Measurements from ENCODE around the gene MRPS18A. TPM values are rescaled to one million over a fixed set of nuclear protein-coding genes. Genes with fewer than 3 reads are reported as not detected.

Gene MRPS18A
- polyA plus RNA-seq, 1 experiment: 41.0 TPM

DNA sequence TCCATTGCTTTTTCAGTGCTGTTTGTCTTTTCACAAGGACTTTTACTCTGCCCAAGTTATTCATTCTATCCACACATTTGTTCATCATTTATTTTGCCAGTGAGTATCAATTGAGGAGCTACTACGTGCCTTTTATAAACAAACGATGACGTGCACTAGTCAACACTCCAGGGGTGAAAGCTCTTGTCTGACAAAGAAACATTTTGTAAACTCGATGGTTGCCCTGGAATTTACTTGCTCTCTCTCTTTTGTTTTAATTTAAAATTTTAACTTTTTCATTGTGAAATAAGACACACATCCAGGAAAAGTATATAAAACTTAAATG, 8.3 kb upstream of the MRPS18A start:
- Histone ChIP-seq H3K4me3 (ENCODE audit: low read depth, low read length) (no peak overlapping the region), H3K9me3 (ENCODE audit: control insufficient read depth, insufficient read depth, low read length) (no peaks in the 10 kb centered on the region), H3K27ac (ENCODE audit: low read depth, low read length) (no peak overlapping the region), H3K27me3 (ENCODE audit: control insufficient read depth, insufficient read depth, low read length) (no peaks in the 10 kb centered on the region)
- TF ChIP-seq, protein P1, sequence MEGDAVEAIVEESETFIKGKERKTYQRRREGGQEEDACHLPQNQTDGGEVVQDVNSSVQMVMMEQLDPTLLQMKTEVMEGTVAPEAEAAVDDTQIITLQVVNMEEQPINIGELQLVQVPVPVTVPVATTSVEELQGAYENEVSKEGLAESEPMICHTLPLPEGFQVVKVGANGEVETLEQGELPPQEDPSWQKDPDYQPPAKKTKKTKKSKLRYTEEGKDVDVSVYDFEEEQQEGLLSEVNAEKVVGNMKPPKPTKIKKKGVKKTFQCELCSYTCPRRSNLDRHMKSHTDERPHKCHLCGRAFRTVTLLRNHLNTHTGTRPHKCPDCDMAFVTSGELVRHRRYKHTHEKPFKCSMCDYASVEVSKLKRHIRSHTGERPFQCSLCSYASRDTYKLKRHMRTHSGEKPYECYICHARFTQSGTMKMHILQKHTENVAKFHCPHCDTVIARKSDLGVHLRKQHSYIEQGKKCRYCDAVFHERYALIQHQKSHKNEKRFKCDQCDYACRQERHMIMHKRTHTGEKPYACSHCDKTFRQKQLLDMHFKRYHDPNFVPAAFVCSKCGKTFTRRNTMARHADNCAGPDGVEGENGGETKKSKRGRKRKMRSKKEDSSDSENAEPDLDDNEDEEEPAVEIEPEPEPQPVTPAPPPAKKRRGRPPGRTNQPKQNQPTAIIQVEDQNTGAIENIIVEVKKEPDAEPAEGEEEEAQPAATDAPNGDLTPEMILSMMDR (IDR thresholded peaks at IDR 0.05; ENCODE audit: low read depth, low read length): no peak
- ChIA-PET POLR2A (interaction anchor here (1.1 kb wide), 1 partner anchor 19 kb away, joined by 3 read pairs; no protein-coding TSS in a partner anchor), CTCF (interaction anchor here (1.6 kb wide), 1 partner anchor 73 kb away, joined by 7 read pairs; no protein-coding TSS in a partner anchor)
- no peak for DNase-seq (ENCODE audit: low read depth, low spot score)

DNA sequence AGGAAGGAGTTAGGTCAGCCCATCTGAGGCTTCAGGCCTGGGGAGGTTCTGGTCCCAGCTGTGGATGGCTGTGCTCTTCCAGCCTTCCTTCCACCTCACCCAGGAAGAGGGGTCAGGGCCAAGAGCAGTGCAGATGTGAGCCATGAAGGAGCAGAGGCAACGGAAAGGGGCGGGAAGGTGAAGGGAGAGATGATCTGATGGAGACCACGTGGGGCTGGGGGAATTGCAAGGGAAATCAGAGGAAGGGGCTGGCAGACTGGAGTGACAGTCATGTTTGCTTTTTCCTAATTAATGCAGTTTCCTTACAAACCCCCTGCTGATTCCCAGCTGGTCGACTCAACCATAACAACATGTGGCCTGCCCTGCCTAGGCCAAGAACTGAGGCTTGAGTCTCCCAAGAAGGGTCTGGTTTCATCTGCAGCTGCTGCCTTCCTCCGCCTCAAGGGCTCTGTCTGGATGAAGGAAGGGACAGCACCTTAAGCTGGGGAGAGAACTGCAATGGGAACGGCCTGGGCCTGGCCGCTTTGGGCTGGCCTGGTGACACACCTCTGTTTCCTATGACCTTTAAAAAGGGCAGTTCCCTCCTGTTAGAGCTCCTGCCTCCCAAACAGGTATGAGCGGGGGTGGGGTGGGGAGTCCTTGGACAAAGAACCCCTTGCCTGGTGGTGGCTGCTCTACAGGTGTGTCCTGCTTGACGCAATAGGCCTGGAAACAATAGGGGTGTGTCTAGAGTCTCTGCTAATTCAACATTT, 7.8 kb upstream of the MRPS18A start:
- H3K27ac ChIP-seq (ENCODE audit: low read depth, low read length): no peak overlapping the region
- ChIA-PET CTCF (interaction anchor here (1.6 kb wide), 1 partner anchor 74 kb away, joined by 7 read pairs; no protein-coding TSS in a partner anchor), POLR2A (interaction anchor here (1.1 kb wide), 1 partner anchor 19 kb away, joined by 3 read pairs; no protein-coding TSS in a partner anchor)
- H3K27me3 ChIP-seq (ENCODE audit: control insufficient read depth, insufficient read depth, low read length): no peaks in the 10 kb centered on the region
- no peak for DNase-seq (ENCODE audit: low read depth, low spot score)
- TF ChIP-seq, protein P1 (IDR thresholded peaks at IDR 0.05; ENCODE audit: low read depth, low read length): no peak
- no peaks in the 10 kb centered on the region for H3K9me3 ChIP-seq (ENCODE audit: control insufficient read depth, insufficient read depth, low read length)
- H3K4me3 ChIP-seq (ENCODE audit: low read depth, low read length): no peak overlapping the region

DNA sequence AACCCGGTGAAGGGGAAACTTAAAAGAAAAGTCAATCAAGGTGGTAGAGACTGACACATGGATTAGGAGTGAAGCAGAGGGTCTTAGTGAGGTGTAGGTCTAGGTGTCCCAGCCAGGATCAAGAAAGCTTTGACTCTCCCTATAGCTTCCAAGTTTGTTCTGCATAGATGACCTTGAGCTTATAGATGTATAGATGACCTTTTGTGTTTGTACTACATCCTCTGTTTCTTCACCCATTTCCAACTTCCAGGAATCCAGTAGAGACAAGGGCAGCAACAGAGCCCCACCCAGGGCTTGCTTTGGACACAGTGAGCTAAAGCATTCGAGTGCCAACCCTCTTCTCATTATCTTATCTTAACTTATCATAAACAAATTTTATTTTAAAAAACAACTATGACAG, 1.8 kb upstream of the MRPS18A start:
- POLR2A ChIA-PET: no interaction called here
- TF ChIP-seq, protein P1 (IDR thresholded peaks at IDR 0.05; ENCODE audit: low read depth, low read length): no peak
- no peak for DNase-seq (ENCODE audit: low read depth, low spot score)
- Histone ChIP-seq H3K27me3 (ENCODE audit: control insufficient read depth, insufficient read depth, low read length) (no peaks in the 10 kb centered on the region), H3K4me3 (ENCODE audit: low read depth, low read length) (no peak overlapping the region), H3K27ac (ENCODE audit: low read depth, low read length) (no peak overlapping the region), H3K9me3 (ENCODE audit: control insufficient read depth, insufficient read depth, low read length) (no peaks in the 10 kb centered on the region)
- CTCF ChIA-PET: interaction anchor here (0.5 to 2.3 kb wide), 2 partner anchors 80 to 318 kb away, joined by 3 to 14 read pairs; partner anchors contain the start of gene VEGFA

DNA sequence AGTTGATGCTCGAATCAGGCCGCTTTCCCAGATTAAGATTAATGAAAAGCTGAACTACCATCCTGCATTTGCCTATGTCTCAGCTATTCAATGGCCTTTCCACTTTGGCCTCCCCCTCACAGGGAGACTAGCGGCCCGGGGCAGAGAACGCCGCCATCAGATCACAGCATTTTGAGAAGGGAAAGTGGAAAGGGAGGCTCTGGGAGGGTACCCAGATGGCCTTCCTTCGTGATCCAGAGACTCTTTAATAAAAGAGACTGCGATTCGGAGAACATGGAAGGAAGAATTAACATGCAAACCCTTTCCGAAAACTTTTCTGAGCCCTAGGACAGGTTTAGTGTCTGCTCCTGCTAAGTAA, 533 bp downstream of the MRPS18A start:
- H3K27ac ChIP-seq (ENCODE audit: low read depth, low read length): peak overlapping the region; percentile 92
- TF ChIP-seq, protein P1 (IDR thresholded peaks at IDR 0.05; ENCODE audit: low read depth, low read length): no peak
- no peaks in the 10 kb centered on the region for H3K9me3 ChIP-seq (ENCODE audit: control insufficient read depth, insufficient read depth, low read length)
- peak overlapping the region; percentile 93 for H3K4me3 ChIP-seq (ENCODE audit: low read depth, low read length)
- H3K27me3 ChIP-seq (ENCODE audit: control insufficient read depth, insufficient read depth, low read length): no peaks in the 10 kb centered on the region
- CTCF ChIA-PET: interaction anchor here (0.8 to 2.9 kb wide), 3 partner anchors 19 to 87 kb away, joined by 3 to 11 read pairs (median 7); no protein-coding TSS in a partner anchor
- no peak for DNase-seq (ENCODE audit: low read depth, low spot score)
- POLR2A ChIA-PET: interaction anchor here (0.6 to 1.1 kb wide), 3 partner anchors 19 to 29 kb away, joined by 4 read pairs; no protein-coding TSS in a partner anchor

DNA sequence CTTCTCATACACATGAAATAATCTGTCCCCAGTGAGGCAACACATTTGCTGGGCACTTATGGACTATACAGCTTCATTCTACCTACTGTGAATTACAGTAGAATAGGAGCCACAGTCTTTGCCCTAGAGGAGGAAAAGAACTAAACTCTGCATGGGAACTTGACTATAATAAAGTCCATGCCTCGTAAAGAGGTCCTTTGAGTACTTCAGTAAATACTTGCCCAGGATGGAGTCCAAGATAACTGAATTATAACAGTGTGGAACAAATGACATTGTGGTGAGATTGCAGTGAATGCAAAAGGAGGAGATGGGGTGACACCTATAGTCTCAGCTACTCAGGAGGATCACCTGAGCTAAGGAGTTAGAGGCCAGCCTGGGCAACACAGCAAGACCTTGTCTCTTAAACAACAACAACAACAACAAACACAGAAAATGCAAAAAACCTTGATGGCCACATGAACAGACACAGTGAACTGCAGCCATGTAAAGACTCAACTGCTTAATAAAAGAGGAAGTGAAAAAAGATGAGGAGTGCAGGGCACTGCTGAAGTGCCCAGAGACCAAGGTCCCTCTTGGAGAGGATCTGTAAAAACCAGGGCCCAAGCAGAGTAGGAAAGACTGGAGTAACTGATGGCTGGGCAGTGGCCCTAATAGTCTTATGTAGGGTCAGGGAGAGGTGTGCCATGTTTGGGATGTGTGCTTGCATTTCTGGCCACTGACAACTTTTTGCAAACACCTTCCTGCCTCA, 3.7 kb downstream of the MRPS18A start:
- TF ChIP-seq, protein P1 (IDR thresholded peaks at IDR 0.05; ENCODE audit: low read depth, low read length): no peak
- ChIA-PET CTCF (no interaction called here), POLR2A (no interaction called here)
- Histone ChIP-seq H3K27me3 (ENCODE audit: control insufficient read depth, insufficient read depth, low read length) (no peaks in the 10 kb centered on the region), H3K9me3 (ENCODE audit: control insufficient read depth, insufficient read depth, low read length) (no peaks in the 10 kb centered on the region), H3K4me3 (ENCODE audit: low read depth, low read length) (no peak overlapping the region), H3K27ac (ENCODE audit: low read depth, low read length) (no peak overlapping the region)
- no peak for DNase-seq (ENCODE audit: low read depth, low spot score)
